IPS-NIHi11 (cell line): ENCODE data around the gene ADCY5.
A peak's percentile ranks its signal among the peaks of the same experiment; 100 is the strongest.
"Not testable (repeated sequence)": the region's sequence is repeated elsewhere in the genome, so short reads cannot be mapped to it uniquely, and the experiment has no call there.

Experiments
- DNase-seq: peaks from one replicate; pipeline ENCODE4 v3.0.0; 2012; ENCODE audit warnings: mixed read lengths, low spot score

ADCY5 gene

GRCh38 chr3:123448536-123449101, at the start of gene ADCY5:
Gene ADCY5, minus strand, starts transcription at chr3:123449090. Its CDS starts 545 bp downstream, at chr3:123448545.
- DNase-seq: peak; percentile 57

- no peak for DNase-seq
Observed at GRCh38 chr3:123493912-123494311, 45.0 kb upstream of the ADCY5 start.

GRCh38 chr3:123491966-123492587, 43.2 kb upstream of the ADCY5 start:
- DNase-seq: no peak

- DNase-seq: peak; percentile 83
Observed at GRCh38 chr3:123489400-123490004, 40.6 kb upstream of the ADCY5 start.

- no peak for DNase-seq
Observed at GRCh38 chr3:123488645-123489347, 39.9 kb upstream of the ADCY5 start.

- DNase-seq: not testable (repeated sequence)
Observed at GRCh38 chr3:123487063-123487462, 38.2 kb upstream of the ADCY5 start.

- DNase-seq: no peak
Observed at GRCh38 chr3:123486460-123486859, 37.6 kb upstream of the ADCY5 start.

GRCh38 chr3:123485551-123485950, 36.7 kb upstream of the ADCY5 start:
- DNase-seq: no peak

GRCh38 chr3:123483146-123483545, 34.3 kb upstream of the ADCY5 start:
- no peak for DNase-seq

- no peak for DNase-seq
Observed at GRCh38 chr3:123481722-123482457, 33.0 kb upstream of the ADCY5 start.

- DNase-seq: no peak
Observed at GRCh38 chr3:123481071-123481470, 32.2 kb upstream of the ADCY5 start.

- no peak for DNase-seq
Observed at GRCh38 chr3:123480428-123480827, 31.5 kb upstream of the ADCY5 start.

- no peak for DNase-seq
Observed at GRCh38 chr3:123479891-123480290, 31.0 kb upstream of the ADCY5 start.

- DNase-seq: no peak
Observed at GRCh38 chr3:123478314-123478713, 29.4 kb upstream of the ADCY5 start.

GRCh38 chr3:123476967-123477750, 28.3 kb upstream of the ADCY5 start:
- DNase-seq: no peak

GRCh38 chr3:123475786-123476185, 26.9 kb upstream of the ADCY5 start:
- no peak for DNase-seq

- no peak for DNase-seq
Observed at GRCh38 chr3:123471106-123471505, 22.2 kb upstream of the ADCY5 start.

- DNase-seq: no peak
Observed at GRCh38 chr3:123469323-123469995, 20.6 kb upstream of the ADCY5 start.

GRCh38 chr3:123467046-123467445, 18.2 kb upstream of the ADCY5 start:
- DNase-seq: no peak

GRCh38 chr3:123464211-123464610, 15.3 kb upstream of the ADCY5 start:
- DNase-seq: no peak

GRCh38 chr3:123459862-123460261, 11.0 kb upstream of the ADCY5 start:
- peak; percentile 26 for DNase-seq
